GM19238 (cell line): Measurements from ENCODE around the gene RRP8.

Experiments used
- DNase-seq: peaks from one replicate; pipeline ENCODE4 v3.0.0; 2011; ENCODE audit warnings: low spot score; ENCODE audit not compliant: insufficient read length

The RRP8 gene

DNA sequence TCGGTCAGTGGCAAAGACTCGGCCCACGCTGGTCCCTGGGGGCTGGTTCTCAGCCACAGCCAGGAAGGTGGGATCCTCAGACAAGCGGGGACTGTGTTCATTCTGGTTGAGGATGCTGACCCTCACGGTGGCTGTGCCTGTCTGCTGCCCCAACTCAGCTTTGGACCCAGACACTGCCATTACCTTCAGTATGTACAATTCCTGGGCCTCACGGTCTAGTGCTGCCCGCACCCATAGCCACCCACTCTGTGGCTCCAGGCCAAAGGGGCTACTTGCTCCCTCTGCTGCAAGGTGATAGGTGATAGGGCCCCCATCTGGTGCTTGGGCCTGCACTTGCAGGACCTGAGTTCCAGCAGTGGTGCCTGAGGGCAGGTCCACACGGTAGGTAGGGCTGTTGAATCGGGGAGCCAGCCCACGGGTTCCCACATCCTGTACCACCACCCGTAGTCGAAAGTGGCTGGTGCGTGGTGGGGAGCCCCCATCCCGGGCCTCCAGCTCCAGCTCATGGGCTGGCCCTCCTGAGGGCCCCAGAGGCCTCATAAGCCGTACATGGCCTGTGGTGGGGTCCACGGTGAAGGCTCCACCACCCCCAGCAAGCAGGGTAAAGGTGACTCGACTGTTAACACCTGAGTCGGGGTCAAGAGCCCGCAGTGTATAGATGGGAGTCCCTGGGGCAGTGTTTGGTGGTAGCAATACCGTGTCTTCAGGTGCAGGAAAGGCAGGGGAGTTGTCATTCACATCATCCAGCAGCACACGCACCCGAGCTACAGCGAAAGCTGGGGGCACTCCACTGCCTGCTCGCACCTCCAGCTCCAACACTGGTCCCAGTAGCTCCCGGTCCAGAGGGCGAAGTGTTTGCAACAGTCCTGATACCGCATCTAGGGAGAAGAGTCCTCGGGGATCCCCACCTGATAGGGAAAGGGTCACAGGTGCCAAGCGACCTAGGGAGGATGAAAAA lies 29.0 kb upstream of the RRP8 start:
- DNase-seq = no peak

DNA sequence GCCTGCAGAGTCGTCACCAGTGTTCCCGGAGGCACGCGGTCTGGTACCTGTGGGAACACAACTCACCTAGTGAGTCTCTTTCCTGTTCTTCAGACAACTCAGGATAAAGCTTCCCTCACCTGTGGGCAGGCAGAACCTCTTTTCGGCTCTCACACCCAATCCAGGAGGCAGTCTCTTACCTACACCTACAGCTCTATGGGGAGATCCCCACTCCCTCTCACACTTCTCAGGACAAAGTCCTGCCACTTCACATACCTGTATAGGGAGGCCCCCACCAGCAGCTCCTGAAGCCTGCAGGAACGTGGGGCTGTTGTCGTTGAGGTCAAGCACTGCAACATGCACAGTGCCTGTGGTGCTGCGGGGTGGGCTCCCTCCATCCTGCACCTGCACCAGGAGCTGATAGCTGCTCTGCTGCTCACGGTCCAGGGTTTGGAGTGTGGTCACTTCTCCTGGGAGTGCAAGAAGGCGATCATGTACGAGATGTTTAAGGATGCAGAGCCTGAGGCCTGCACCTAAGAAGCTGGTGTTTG lies 28.0 kb upstream of the RRP8 start:
- DNase-seq = no peak

DNA sequence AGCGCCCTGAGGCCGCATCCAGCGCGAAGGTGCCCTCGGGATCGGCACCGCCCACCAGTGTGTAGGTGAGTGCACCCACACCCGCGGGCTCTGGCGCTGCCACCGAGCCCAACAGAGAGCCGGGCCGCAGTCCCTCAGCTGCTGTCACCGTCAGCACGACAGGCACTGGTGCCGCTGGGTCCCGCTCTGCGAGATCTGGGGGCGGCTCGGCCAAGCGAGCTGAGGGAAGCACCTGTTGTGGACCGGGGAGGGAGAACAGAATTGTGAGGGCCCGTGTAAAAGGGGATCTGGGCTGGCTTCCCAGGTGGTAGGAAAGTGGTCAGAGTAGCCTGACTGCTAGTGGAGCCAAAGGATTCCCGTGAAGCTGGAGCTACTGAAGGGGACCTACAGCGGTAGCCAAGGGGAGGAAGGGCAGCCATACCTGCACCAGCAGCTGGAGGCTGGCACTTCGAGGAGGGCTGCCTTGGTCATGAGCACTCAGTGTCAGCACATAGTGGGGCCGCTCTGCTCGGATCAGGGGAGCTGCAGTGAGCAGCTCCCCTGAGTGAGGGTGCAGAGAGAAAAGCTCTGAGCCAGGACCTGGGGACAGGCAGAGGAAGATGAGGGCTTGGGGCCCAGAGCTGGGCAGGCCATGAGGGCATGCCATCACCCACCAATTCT lies 27.3 kb upstream of the RRP8 start:
- DNase-seq = no peak

DNA sequence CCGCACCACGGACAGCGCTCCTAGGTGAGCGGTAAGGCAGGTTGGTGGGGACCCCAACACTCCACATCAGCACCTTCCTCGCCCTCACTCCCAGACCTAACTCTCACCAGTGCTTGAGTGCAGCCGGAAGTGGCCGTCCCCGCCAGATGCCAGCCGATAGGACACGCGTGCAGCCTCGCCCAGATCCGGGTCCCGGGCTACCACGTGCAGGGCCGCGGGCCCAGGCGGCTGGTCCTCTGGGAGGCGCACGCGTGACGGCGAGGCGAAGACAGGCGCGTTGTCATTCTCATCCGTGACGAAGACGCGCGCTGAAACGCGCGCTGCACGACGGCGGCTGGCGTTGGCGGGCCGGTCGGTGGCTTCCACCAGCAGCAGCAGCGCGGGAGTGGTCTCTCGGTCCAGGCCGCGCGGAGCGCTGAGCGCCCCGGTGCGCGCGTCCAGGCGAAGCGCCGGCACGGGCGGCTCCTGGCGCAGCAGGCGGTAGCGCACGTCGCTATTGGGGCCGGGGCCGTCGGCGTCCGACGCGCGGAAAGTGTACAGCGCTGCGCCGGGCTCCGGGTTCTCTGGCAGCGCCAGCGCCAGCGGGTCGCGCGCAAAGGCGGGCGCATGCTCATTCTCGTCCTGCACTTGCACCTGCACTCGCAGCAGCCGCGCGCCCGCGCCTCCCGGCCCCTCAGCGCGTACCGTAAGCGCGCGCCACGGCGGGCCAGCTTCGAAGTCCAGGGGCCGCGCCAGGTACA lies 26.6 kb upstream of the RRP8 start:
- no peak for DNase-seq

DNA sequence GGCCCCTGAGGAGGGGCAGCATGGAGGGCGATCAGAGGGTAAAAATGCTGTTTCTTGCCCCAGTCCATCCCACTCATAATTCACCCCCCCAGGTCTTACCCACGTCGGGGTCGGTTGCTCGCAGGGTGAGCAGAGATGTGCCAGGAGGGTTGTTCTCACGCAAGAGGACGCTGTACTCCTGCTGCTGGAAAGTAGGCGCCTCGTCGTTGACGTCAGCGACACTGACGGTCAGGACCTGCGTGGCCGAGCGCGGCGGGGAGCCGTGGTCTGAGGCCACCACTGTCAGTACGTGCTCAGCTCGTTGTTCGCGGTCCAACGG lies 26.1 kb upstream of the RRP8 start:
- no peak for DNase-seq

DNA sequence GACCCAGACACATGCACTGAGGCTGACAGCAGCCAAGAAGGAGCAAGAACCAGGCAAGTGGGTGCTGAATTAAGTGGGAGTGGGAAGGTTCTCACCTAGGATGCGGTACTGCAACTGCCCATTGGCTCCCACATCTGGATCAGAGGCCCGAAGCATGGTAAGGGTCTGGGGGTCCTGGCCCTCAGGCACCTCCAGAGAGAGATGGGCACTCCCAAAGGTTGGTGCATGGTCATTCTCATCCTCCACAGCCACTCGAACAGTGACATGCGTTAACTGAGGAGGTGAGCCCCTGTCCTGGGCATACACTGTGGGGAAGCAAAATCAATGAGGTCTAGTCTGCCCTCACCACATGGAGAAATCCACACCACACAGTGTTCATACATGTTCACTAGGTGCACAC lies 25.1 kb upstream of the RRP8 start:
- DNase-seq = no peak

DNA sequence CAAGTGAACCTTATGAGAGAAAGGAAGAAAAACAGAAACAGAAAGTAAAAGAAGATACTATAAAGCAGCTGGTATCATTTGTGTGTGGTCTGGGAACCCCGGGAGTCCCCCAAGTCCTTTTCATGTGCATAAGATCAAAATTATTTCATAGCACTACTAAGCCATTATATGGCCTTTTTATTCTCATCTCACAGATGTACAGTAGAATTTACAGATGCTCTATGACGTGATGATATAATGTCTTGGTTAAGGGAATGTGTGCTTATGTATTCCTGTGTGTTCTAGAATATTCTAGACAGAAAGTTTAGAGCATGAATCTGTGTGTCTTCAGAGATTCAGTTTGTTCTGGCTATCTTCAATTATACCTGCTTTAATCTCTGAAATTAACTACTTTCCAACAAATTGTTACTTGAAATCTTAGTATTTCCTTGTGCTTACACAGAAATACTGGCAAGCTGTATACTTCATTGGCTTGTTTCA lies 24.4 kb upstream of the RRP8 start:
- peak; percentile 67 for DNase-seq

DNA sequence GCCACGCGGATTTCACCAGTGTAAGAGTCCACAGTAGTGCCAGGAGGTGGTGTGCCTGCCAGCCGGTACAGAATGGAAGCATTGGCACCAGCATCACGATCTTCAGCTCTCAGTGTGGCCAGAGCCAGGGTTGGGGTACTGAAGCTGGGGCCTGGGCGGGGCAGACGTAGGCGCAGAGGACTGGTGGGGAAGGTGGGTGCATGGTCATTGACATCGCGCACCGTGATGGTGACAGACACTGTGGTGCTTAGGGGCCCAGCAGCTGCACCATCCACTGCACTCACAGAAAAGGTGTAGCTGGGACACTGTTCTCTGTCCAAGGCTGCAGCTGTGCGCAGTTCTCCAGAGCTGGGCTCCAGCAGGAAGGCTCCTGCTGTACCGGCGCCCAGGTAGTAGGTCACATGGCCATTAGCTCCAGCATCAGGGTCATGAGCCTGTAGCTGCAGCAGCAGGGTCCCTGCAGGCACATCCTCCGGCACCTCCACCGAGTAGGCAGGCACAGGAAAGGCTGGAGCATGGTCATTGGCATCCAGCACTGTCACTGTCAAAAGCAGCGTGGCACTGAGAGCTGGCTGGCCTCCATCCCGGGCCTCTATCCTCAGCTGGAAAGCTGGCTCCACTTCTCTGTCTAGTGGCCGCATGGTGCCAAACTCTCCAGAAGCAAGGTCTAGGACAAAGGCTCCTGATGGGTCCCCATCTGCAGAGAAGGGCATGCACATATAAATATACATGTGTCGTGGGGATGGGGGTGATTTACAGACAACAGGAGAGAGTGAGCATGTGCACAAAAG lies 23.8 kb upstream of the RRP8 start:
- no peak for DNase-seq

DNA sequence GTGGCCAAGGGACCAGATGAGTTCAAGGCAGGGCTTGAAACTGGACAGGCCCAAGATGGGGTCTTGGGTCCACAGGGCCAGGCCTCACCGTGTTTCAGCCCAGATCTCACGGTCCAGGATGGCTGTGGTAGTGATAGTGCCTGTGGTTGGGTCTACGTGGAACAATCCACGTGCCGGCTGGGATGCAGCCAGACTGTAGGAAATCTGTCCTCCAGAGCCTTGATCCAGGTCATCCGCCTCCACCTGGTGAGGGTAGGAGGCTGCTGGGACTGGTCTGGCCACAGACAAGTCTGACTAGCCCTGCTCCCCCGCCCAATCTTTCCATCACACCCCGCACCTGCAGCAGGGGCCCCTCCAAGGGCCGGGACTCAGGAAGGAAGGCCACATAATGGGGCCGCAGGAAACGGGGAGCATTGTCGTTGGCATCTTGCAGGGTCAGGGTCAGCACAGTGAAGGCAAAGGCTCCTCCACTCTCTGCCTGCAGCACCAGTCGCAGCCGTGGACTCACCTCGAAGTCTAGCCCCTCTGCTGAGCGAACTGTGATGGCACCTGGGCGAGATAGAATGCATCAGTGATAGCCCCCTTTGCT lies 22.5 kb upstream of the RRP8 start:
- DNase-seq = no peak

DNA sequence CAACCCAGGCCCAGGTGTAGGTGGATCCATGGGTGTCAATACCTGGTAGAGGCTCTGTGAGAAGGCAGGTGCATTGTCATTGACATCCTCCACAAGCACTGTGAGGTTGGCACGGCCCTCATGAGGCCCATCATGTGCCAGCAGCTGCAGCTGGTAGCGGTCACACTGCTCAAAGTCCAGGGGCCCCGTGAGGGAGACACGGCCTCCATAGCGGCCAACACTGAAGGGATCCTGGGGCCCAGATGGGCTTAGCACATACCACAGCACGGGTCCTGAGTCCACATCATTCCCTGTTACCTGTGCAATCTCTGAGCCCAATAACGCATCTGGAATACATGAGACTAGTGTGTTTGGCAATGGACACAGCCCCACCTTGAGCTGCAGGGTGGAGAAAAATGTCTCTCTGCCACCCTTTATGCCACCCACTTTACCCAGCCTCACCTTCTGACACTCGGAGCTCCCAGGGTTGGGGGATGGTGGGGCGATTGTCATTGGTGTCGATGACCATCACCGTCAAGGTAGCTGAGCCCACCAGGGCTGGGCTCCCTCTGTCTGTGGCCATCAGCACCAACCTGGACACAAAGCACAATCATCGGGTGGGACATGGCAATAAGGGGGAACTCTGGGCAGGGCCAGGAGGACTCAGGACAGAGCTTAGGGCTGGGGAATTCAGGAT lies 21.9 kb upstream of the RRP8 start:
- no peak for DNase-seq

DNA sequence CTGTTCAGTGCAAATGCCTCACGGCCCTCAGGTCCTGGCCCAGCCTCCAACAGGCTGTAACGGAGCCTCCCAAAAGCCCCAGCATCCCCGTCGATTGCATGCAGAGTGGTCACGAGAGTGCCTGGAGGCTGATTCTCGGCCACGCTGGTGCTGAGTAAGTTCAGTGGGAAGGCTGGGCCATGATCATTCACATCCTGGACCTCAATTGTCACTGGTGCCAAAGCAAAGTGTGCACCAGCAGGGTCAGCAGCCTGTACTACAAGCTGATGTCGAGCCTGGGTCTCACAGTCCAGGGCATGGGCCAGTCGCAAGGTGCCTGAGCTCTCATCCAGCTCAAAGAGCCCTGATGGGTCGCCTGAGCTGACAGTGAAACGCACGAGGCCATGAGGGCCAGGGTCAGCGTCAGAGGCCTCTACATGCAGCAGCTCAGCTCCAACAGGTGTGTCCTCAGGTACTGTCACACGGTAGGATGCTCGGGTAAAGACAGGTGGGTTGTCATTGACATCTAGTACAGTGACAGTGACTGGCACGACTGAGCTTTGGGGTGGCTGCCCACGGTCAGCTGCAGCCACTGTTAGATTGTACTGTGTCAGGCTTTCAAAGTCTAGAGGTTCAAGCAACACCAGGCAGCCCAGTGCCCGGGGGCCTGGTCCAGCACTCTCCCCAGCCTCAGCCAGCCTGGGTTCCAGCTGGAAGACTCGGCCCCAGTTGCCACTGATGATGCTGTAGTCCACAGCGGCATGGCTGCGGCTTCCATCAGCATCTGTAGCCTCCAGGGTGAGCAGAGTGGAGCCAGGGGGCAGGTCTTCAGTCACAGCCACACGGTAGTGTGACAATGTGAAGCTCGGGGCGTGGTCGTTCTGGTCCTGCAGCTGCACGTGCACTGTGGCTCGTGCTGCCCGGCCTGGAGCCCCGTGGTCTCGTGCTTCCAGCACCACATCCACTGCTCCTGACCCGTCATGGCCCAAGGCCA lies 20.3 kb upstream of the RRP8 start:
- DNase-seq = no peak

DNA sequence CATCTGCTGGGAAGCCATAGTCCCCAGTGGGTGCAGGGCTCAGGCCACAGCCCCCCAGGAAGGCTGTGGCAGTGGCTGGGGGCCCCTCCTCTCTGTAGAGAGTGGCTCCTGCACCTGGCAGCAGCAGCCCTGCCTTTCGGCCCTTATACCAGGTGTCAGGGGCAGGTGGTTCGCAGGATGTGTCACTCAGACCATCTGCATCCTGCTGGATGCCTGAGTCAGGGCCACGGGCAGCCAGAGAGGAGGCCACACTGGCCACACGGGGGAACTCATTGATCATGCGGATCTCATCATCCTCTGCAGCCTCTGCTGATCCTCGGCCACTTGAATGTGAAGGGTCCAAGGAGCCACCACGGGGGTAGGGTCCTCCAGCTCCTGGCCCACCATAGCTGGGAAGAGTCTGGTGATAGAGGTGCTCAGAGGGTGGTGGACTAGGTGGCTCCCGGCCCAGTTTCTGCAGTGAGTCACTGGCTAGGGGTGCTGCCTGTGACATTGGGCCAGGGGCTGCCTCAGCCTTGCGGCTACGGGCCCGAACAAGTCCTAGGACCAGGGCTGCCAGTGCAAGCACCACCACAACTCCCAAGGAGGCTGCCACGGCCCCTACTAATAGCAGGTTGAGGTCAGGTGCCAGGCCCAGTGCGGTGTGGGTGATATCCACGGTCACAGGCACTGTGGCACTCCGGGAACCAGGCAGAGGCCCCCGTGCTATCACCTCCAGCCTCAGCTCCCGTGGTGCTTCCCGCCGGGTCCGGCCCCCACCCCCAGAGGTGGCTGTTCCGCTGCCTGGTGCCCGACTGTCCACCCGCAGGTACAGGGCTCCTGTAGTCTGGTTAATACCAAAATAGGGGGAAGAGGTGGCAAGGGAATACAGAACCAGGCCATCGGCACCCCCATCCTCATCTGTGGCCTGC lies 19.1 kb upstream of the RRP8 start:
- no peak for DNase-seq

DNA sequence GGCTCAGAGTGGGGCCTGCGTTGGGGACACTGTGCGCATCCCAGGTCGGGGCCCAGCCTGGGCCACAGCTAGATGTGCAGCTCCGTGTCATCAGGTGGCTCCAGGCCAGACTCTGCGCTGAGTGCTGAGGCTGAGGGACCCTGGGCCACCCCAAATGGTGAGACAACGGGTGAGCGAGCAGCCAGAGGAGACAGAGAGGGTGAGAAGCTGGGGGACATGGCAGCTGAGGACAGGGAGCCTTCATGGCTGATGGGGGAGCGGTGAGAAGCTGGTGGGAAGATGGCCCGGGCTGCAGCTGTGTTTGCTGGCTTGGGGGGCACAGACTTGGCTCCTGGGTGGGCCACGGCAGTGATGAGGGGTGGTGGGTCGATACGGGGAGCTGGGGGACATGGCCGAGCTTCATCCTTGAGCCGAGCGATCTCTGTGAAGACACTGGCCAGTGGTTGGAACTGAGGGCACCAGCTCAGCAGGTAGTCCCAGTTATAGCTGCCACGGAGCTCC lies 18.3 kb upstream of the RRP8 start:
- no peak for DNase-seq

DNA sequence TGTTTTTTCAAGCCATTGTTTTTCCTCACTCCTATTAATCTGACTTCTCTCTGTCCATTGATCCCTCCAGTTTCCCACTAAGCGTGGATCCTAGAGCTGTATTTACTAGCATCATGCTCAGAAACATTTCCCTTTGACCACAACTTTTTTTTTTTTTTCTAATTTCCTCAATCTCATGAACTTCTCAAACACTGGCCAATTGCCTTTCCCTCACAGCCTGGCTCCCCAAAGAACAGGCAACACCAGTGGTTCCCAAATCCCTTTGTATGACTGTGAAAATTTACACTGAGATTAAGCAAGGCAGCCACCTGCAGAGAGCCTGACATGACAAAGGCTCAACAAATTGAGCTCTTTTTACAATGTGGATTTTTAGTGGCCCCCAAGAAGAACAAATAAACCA lies 17.2 kb upstream of the RRP8 start:
- DNase-seq = no peak

DNA sequence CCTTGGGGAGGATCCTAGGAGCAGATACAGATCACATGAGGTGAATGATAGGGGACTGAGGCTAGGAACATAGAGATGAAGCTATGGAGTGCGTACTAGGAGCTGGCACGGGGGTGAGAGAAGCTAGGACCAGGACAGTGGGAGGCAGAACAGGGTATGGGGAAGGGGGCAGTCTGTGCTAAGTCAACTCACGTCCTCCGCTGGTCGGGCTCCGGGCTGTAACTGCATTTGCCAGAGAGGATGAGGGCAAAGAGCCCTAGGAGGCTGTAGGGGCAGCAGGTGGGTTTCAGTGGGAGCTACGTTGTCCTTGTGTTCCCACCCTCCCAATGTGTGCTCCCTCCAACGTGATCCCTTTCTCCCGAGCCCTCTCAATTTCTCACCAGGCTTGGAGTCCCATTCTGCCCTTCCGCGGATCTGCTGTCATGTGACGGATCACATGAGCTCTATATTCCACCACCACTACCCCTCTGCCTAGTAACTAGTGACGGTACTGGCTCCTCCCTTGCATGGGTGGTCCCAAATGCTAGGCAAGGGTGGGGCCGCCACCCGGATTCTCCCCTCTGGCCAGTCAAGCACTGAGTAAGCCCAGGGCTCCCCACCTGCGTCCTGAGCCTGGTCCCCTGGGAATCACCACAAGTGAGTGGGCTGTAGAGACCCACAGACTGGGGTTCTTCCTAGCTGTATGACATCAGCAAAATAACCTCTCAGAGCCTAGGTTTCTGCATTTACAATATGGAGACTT lies 15.8 kb upstream of the RRP8 start, which contains the start of gene TPP1:
Gene TPP1, minus strand, starts transcription at position 419 of the 742 bp plus-strand sequence. Its CDS starts 22 bp downstream, at position 397.
- peak; percentile 98 for DNase-seq

DNA sequence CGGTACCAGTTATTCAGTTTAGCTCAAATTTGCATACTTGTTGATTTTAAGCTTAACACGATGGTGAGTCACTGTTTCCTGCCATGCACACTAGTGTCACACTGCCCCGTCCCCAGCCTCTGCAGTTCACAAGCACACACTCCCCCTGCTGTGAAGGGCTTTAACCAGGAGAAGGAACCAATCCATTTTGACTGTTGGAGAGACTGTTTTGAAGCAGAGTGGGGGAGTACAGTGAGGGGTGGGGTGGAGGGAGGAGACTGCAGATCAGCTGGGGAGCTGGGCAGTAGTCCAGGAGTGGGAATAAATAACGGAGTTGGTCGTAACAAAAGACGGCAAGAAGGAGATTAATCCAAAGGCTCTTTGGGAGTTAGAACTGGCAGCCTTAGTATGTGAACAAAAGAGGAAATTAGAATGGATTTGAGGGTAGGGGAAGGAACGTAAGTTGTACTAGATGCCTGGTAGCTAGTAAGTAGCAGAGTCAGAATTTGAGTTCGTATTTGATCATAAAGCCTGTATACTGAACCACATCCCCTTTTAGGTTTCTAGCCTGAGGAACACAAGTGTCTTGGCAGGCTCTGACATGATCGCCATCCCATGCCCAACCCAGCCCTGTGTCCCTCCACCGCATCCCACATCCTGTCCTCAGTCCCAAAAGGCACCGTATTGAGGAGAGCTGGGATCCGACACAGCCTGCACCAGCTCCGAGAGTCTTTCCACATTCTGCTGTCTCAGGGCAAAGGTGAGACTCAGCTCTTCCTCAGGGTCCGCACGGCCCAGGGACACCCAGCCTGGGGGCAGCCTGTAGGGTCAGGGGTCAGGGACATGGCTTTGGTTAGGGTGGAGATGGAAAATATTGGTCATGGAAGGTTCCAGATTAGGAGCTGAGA lies 14.9 kb upstream of the RRP8 start:
- DNase-seq = no peak
